Activated CD8-positive, alpha-beta memory T cell treated with anti-CD3 and anti-CD28 coated beads, Interleukin-2, amount 10 ng/mL, durations not matched to agents 7 days and 5 days (primary cell): ENCODE results near the gene POLR3K. TPM values are rescaled to one million over a fixed set of nuclear protein-coding genes. Genes with fewer than 3 reads are reported as not detected.
"Not testable (repeated sequence)": the region's sequence is repeated elsewhere in the genome, so short reads cannot be mapped to it uniquely, and the experiment has no call there.

Source experiments
- ATAC-seq: fragments of 150-1000 bp; cut with Tn5 transposase; one replicate; pipeline ENCODE4 v1.10.0; 2021; ENCODE audit warnings: moderate library complexity
- CTCF ChIA-PET: fragments of 350-600 bp; sonication (Branson Sonifier 250); formaldehyde crosslinking; loops from one replicate; lab custom pipeline; 2021; ENCODE audit warnings: antibody characterized with exemption; lab: Charles Lee
- DNase-seq: peaks from one replicate; pipeline ENCODE4 v3.0.0-alpha.2; 2020
- H3K27ac Mint-ChIP-seq: one replicate; pipeline ENCODE4 v1.8.0; 2021; ENCODE audit warnings: mild to moderate bottlenecking, mixed read lengths
- H3K27me3 Mint-ChIP-seq: one replicate; pipeline ENCODE4 v1.8.0; 2021; ENCODE audit warnings: mixed read lengths
- H3K36me3 Mint-ChIP-seq: one replicate; pipeline ENCODE4 v1.8.0; 2021; ENCODE audit warnings: mild to moderate bottlenecking, mixed read lengths
- H3K4me1 Mint-ChIP-seq: one replicate; pipeline ENCODE4 v1.8.0; 2021; ENCODE audit warnings: mixed read lengths
- H3K4me3 Mint-ChIP-seq: one replicate; pipeline ENCODE4 v1.8.0; 2021; ENCODE audit warnings: mild to moderate bottlenecking, moderate library complexity, mixed read lengths
- H3K9me3 Mint-ChIP-seq: one replicate; pipeline ENCODE4 v1.8.0; 2022; ENCODE audit warnings: low read depth, mixed read lengths
- total RNA-seq, 2 experiments: library from RNA; stranded (reverse); gene quantifications; one replicate each; pipeline ENCODE4 v1.2.3, GENCODE V29; 2021

POLR3K gene
- total RNA-seq, 2 experiments from 2014 or later, result 40.4 to 53.1 TPM

DNA sequence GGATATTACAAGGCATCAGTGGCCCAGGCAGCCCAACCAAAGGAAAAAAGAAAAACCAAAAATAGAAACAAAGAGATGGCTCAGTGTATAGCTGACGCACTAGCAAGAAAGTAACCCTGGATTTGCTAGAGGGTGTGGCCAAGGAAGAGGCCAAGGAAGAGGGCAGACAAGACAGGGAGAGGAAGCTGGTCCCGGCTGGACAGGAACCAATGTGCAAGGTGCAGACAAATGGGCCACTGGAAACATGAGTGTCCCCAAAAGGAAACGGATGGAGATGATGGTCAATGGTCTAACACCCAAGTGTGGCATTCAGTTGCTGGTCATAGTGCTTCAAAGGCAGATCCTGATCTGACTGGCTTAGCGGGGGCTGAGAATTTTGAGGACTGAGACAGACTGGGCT lies 10.7 kb downstream of the POLR3K start:
- Mint-ChIP-seq H3K9me3 (no peaks in the 10 kb centered on the region), H3K27ac (peak overlapping the region; percentile 5), H3K4me1 (peaks cover 32% of the 10 kb centered on the region), H3K27me3 (no peaks in the 10 kb centered on the region), H3K4me3 (no peak overlapping the region), H3K36me3 (peaks cover 47% of the 10 kb centered on the region)
- no peak for DNase-seq
- CTCF ChIA-PET, result interaction anchor here (1.6 to 2.0 kb wide), 2 partner anchors 11 to 23 kb away, joined by 4 to 5 read pairs; partner anchors contain the start of genes POLR3K and SNRNP25
- no peak for ATAC-seq

DNA sequence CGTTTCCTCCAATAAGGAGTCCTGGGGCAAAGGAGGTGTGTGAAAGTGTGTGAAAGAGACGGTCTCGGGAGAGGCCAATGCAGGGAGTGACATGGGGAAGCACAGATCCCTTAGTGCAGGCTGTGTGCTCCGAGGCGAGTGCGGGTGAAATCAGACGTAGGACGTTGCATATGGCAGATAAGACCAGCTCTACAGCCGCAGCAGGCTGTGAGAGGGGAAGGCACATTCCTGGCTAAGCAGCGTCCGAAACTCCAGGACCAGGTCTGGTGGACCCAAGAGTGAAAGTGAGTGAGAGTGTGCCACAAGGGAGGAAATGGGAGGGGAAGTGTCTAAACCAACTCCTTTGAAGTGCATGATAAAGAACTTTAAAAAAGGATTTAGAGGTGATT lies 11.3 kb downstream of the POLR3K start:
- H3K27ac Mint-ChIP-seq, result no peak overlapping the region
- DNase-seq, result no peak
- CTCF ChIA-PET, result interaction anchor here (1.6 to 2.0 kb wide), 2 partner anchors 11 to 24 kb away, joined by 4 to 5 read pairs; partner anchors contain the start of genes POLR3K and SNRNP25
- H3K9me3 Mint-ChIP-seq, result no peaks in the 10 kb centered on the region
- H3K4me3 Mint-ChIP-seq, result no peak overlapping the region
- H3K36me3 Mint-ChIP-seq, result peaks cover 43% of the 10 kb centered on the region
- H3K4me1 Mint-ChIP-seq, result peaks cover 32% of the 10 kb centered on the region
- no peak for ATAC-seq
- H3K27me3 Mint-ChIP-seq, result no peaks in the 10 kb centered on the region

DNA sequence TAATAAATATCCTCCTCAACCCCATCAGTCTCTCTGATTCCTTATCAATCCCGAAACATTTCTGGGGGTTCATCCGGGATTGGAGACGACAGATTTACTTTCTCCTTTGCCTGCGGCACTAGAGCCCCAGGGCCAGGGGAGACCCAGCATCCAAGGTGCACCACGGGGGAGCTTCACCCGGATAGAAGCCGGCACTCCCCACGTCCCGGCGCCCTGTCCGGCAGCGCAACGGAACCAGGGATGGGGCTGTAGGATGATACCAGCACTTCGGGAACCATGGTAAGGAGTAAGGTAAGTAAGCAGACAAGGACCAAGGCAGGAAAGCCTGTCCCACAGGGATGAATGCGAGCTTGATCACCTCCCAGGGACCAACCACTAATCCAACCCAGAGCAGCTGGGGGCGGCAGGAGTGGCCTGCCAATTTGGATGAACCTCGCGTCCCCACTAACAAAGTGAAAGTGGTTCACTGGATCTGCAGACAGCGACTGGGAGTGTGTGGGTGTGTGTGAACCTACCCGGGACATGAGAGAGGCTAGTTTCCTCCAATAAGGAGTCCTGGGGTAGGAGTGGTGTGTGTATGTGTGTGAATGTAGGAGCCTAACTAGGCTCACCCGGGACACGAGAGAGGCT lies 11.9 kb downstream of the POLR3K start:
- no peak for ATAC-seq
- Mint-ChIP-seq H3K4me1 (peaks cover 32% of the 10 kb centered on the region), H3K36me3 (peaks cover 40% of the 10 kb centered on the region), H3K4me3 (no peak overlapping the region), H3K27me3 (no peaks in the 10 kb centered on the region), H3K9me3 (no peaks in the 10 kb centered on the region), H3K27ac (no peak overlapping the region)
- no peak for DNase-seq
- CTCF ChIA-PET, result interaction anchor here (2.0 kb wide), 1 partner anchor 24 kb away, joined by 5 read pairs; no protein-coding TSS in a partner anchor

- H3K4me1 Mint-ChIP-seq, result peaks cover 32% of the 10 kb centered on the region
- peaks cover 26% of the 10 kb centered on the region for H3K36me3 Mint-ChIP-seq
- peak overlapping the region; percentile 58 for H3K27ac Mint-ChIP-seq
- no peaks in the 10 kb centered on the region for H3K9me3 Mint-ChIP-seq
- H3K27me3 Mint-ChIP-seq, result no peaks in the 10 kb centered on the region
- peak; percentile 88 for ATAC-seq
- CTCF ChIA-PET, result interaction anchor here (0.6 to 3.0 kb wide), 8 partner anchors 10 to 149 kb away, joined by 3 to 18 read pairs (median 4); partner anchors contain the start of gene POLR3K
- H3K4me3 Mint-ChIP-seq, result no peak overlapping the region
- peak; percentile 84 for DNase-seq
Measured at GRCh38 chr16:38941-39892, 14.2 kb downstream of the POLR3K start.

DNA sequence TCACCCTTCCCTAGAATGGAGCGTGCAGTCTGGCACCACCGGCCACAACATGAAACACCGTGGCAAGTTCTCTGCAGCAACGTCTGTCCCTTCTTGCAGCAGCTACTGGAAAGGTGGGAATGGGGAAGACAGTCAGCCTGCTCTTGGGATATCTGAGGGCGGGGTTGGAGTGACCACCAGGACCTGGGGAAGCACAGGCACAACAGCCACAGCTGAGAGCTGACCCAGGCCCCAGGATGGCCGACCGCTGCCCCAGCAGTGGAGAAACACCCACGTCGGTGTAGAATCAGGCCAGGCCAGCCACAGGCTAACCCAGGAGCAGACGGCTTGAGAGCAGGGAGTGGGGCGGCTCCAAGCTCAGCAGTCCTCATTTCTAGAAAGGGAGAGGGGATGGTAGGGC lies 15.2 kb downstream of the POLR3K start:
- H3K27ac Mint-ChIP-seq, H3K4me3 Mint-ChIP-seq: not testable (repeated sequence)
- peaks cover 32% of the 10 kb centered on the region for H3K4me1 Mint-ChIP-seq

GRCh38 chr16:37511-37910 lies 15.9 kb downstream of the POLR3K start:
- CTCF ChIA-PET, result interaction anchor here (0.9 kb wide), 1 partner anchor 32 kb away, joined by 3 read pairs; no protein-coding TSS in a partner anchor
- peaks cover 12% of the 10 kb centered on the region for H3K36me3 Mint-ChIP-seq
- H3K27ac Mint-ChIP-seq, result no peak overlapping the region
- no peak for DNase-seq
- H3K4me3 Mint-ChIP-seq, result no peak overlapping the region
- peaks cover 27% of the 10 kb centered on the region for H3K4me1 Mint-ChIP-seq
- H3K9me3 Mint-ChIP-seq, result no peaks in the 10 kb centered on the region
- no peak for ATAC-seq
- H3K27me3 Mint-ChIP-seq, result no peaks in the 10 kb centered on the region

More for the DNA sequence above, 15.2 kb downstream of the POLR3K start:
- not testable (repeated sequence) for H3K27me3 Mint-ChIP-seq, H3K9me3 Mint-ChIP-seq, ATAC-seq, DNase-seq
- CTCF ChIA-PET, result interaction anchor here (1.7 to 3.0 kb wide), 3 partner anchors 11 to 58 kb away, joined by 4 to 18 read pairs (median 12); no protein-coding TSS in a partner anchor
- H3K36me3 Mint-ChIP-seq, result peaks cover 19% of the 10 kb centered on the region

- H3K36me3 Mint-ChIP-seq, result peaks cover 5% of the 10 kb centered on the region
- no peak overlapping the region for H3K4me3 Mint-ChIP-seq
- no peak overlapping the region for H3K27ac Mint-ChIP-seq
- no peak for ATAC-seq
- no peak for DNase-seq
- H3K27me3 Mint-ChIP-seq, result no peaks in the 10 kb centered on the region
- no peaks in the 10 kb centered on the region for H3K9me3 Mint-ChIP-seq
- peaks cover 19% of the 10 kb centered on the region for H3K4me1 Mint-ChIP-seq
- CTCF ChIA-PET, result no interaction called here
Measured at GRCh38 chr16:36336-36984, 16.9 kb downstream of the POLR3K start.

GRCh38 chr16:35678-36305 lies 17.6 kb downstream of the POLR3K start:
- H3K4me3 Mint-ChIP-seq, result no peak overlapping the region
- CTCF ChIA-PET, result no interaction called here
- H3K4me1 Mint-ChIP-seq, result peaks cover 19% of the 10 kb centered on the region
- H3K9me3 Mint-ChIP-seq, result no peaks in the 10 kb centered on the region
- DNase-seq, result no peak
- ATAC-seq, result no peak
- peaks cover 4% of the 10 kb centered on the region for H3K36me3 Mint-ChIP-seq
- H3K27ac Mint-ChIP-seq, result no peak overlapping the region
- no peaks in the 10 kb centered on the region for H3K27me3 Mint-ChIP-seq

- H3K27ac Mint-ChIP-seq, result no peak overlapping the region
- H3K4me1 Mint-ChIP-seq, result peaks cover 19% of the 10 kb centered on the region
- H3K4me3 Mint-ChIP-seq, result no peak overlapping the region
Measured at GRCh38 chr16:35011-35677, 18.3 kb downstream of the POLR3K start.

GRCh38 chr16:34648-34987 lies 18.8 kb downstream of the POLR3K start:
- no peak for ATAC-seq
- no peaks in the 10 kb centered on the region for H3K9me3 Mint-ChIP-seq
- no peak overlapping the region for H3K27ac Mint-ChIP-seq
- no peak overlapping the region for H3K4me3 Mint-ChIP-seq
- DNase-seq, result no peak
- H3K27me3 Mint-ChIP-seq, result no peaks in the 10 kb centered on the region
- H3K36me3 Mint-ChIP-seq, result peaks cover 3% of the 10 kb centered on the region
- CTCF ChIA-PET, result interaction anchor here (0.8 kb wide), 1 partner anchor 31 kb away, joined by 3 read pairs; no protein-coding TSS in a partner anchor
- H3K4me1 Mint-ChIP-seq, result peaks cover 14% of the 10 kb centered on the region

More at GRCh38 chr16:35011-35677, 18.3 kb downstream of the POLR3K start:
- CTCF ChIA-PET, result interaction anchor here (0.8 kb wide), 1 partner anchor 31 kb away, joined by 3 read pairs; no protein-coding TSS in a partner anchor
- Mint-ChIP-seq H3K36me3 (peaks cover 4% of the 10 kb centered on the region), H3K9me3 (no peaks in the 10 kb centered on the region), H3K27me3 (no peaks in the 10 kb centered on the region)
- DNase-seq (no peak), ATAC-seq (no peak)

DNA sequence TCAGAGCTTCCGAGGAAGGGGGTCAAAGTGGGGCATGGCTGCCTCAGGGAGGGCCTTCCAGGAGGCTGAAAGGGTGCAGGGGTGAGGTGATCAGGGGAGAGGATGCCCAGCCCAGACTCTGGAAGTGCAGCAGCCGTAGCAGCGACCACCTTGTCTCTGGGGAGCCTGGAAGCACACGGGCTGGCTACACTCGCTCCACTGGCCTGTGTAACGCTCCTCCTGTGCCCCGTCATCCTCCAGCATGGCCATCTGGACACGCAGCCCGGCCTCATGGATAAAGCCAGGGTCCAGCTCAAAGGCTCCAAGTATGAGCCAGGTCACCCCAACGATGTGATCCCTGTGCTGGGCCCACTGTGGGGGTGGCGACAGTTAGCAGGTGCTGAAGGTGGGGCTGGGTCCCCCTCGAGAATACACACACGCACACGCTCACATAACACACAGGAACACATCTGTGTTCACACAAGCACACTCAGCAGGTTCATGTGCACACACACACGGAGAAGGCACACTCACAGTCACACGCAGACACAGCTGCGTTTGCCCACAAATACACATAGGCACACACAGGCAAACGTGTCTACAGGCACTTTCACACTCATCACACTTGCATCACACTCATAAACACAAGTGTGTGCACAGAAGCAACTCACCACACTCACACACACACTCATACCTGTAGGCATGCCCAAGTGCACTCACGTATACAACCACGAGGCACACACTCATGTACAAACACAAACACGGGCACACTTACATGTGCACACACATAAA lies 19.3 kb downstream of the POLR3K start:
- Mint-ChIP-seq H3K4me1 (peaks cover 9% of the 10 kb centered on the region), H3K4me3 (no peak overlapping the region), H3K9me3 (no peaks in the 10 kb centered on the region), H3K36me3 (no peaks in the 10 kb centered on the region), H3K27me3 (no peaks in the 10 kb centered on the region), H3K27ac (no peak overlapping the region)
- no peak for DNase-seq
- CTCF ChIA-PET, result interaction anchor here (0.8 kb wide), 1 partner anchor 32 kb away, joined by 3 read pairs; no protein-coding TSS in a partner anchor
- no peak for ATAC-seq
